PC-9 (cell line): ENCODE results near the gene SIK3.

Experiments
- EZH2 ChIP-seq: fragments of 200-600 bp; sonication (generic); IDR thresholded peaks from 2 replicates; pipeline ENCODE4 v1.8.0; 2017; ENCODE audit warnings: antibody characterized with exemption, low read depth
- TF ChIP-seq, protein P1 (sequence below): fragments of 200-600 bp; sonication (generic); conservative IDR thresholded peaks from 2 replicates; pipeline ENCODE4 v1.6.1; 2017; ENCODE audit warnings: mixed run types, antibody characterized with exemption, mild to moderate bottlenecking, moderate library complexity

DNA sequence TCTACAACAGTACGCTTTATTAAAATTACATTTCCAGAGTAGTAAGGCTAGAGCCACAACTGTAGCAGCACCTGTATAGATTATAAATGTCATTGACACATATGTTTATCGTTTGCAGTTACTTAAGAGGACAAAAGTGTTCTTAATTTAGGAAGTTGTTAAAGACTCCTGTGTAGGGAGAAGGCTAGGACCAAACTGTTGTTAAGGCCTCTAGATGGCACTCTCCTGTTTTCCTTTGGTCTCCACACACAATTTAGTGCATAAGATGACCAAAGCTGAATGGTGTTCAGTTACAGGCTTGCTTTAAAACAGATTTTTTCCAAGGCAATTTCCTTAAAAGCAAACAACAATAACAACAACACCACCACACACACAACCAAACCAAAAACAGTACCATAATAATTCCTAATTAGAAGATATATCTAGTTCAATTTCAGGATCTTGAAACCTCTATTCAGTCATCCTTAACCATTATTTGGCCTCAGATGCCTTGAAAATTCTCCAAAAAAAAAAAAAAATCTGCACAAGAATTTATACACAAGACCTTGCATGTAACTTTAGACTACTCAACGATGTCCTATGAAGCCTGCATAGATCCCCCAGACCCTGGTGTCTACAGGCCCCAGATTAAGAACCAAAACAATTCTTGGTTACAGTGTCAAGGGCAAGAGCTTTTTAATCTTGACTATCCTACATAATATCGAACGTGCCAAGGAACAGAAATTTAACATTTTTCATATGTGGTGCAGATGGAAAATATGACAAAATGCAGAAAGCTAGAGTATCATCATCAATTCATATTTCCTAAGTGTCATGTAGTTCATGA is 218.2 kb downstream of the SIK3 start:
- TF ChIP-seq, protein P1, sequence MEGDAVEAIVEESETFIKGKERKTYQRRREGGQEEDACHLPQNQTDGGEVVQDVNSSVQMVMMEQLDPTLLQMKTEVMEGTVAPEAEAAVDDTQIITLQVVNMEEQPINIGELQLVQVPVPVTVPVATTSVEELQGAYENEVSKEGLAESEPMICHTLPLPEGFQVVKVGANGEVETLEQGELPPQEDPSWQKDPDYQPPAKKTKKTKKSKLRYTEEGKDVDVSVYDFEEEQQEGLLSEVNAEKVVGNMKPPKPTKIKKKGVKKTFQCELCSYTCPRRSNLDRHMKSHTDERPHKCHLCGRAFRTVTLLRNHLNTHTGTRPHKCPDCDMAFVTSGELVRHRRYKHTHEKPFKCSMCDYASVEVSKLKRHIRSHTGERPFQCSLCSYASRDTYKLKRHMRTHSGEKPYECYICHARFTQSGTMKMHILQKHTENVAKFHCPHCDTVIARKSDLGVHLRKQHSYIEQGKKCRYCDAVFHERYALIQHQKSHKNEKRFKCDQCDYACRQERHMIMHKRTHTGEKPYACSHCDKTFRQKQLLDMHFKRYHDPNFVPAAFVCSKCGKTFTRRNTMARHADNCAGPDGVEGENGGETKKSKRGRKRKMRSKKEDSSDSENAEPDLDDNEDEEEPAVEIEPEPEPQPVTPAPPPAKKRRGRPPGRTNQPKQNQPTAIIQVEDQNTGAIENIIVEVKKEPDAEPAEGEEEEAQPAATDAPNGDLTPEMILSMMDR, result peak; percentile 86
- no peak for TF ChIP-seq EZH2
